H1 (cell line): ENCODE measurements around the gene SLC16A2. TPM values are rescaled to one million over a fixed set of nuclear protein-coding genes. Genes with fewer than 3 reads are reported as not detected.

ENCODE experiments used
- ATF3 ChIP-seq: IDR thresholded peaks from 2 replicates; pipeline ENCODE4 v1.6.1; 2011; ENCODE audit warnings: low read depth, mild to moderate bottlenecking, low read length; ENCODE audit not compliant: insufficient read depth
- MAFK ChIP-seq: IDR thresholded peaks from 2 replicates; pipeline ENCODE4 v1.6.1; 2012; ENCODE audit warnings: low read depth, mild to moderate bottlenecking, improper control_type of control experiment, low read length
- POU5F1 ChIP-seq: IDR thresholded peaks from 2 replicates; pipeline ENCODE4 v1.6.1; 2011; ENCODE audit warnings: low read depth, mild to moderate bottlenecking, low read length, moderate library complexity
- SAP30 ChIP-seq: fragments of 300-600 bp; sonication (generic); IDR thresholded peaks from 2 replicates; pipeline ENCODE4 v1.7.1; 2012; ENCODE audit warnings: low read length, moderate library complexity, mild to moderate bottlenecking, inconsistent platforms; ENCODE audit not compliant: insufficient read depth, insufficient replicate concordance
- SP4 ChIP-seq: IDR thresholded peaks from 2 replicates; pipeline ENCODE4 v1.6.1; 2012; ENCODE audit warnings: low read length, inconsistent platforms
- SUZ12 ChIP-seq: fragments of 200-600 bp; sonication (generic); IDR thresholded peaks from 2 replicates; pipeline ENCODE4 v1.6.1; 2012; ENCODE audit warnings: mild to moderate bottlenecking, inconsistent platforms, low read length, moderate library complexity, mixed read lengths
- polyA plus RNA-seq, 7 experiments: library from polyadenylated mRNA; depleted of rRNA in 3 of 7; stranded (reverse) in 5 of 7; unstranded in 2 of 7; fragments of >200 nt in 5 of 7; fragments of 200-250 nt in 2 of 7; gene quantifications; 1 replicate in 5 of 7; 2 replicates in 1 of 7; 4 replicates in 1 of 7; pipeline versions ENCODE4 v1.2.1 to v1.2.3, GENCODE V29; 2011 to 2013; ENCODE audit warnings: missing spikeins in 2 of 7, mixed read lengths in 2 of 7
- total RNA-seq: library from RNA; stranded (reverse); fragmentation: NEBNext Ultra II Directional; extraction: Animal tissue kit (Norgen Biotek cat#: 25700); gene quantifications from 2 replicates; pipeline ENCODE4 v1.2.1, GENCODE V29; 2021

The SLC16A2 gene
- total and polyA plus RNA-seq, 2 of the 8 experiments (the other 6 are each of a cell fraction or from before 2014, with no cell fraction given) = 24.4 to 32.2 TPM

GRCh38 chrX:74519870-74520269, 98.6 kb downstream of the SLC16A2 start (continued):
- TF ChIP-seq SUZ12 (no peak), SAP30 (no peak), ATF3 (no peak), SP4 (no peak), POU5F1 (no peak), MAFK (no peak)
